ENCODE results near the gene MRPL45.

The MRPL45 gene

DNA sequence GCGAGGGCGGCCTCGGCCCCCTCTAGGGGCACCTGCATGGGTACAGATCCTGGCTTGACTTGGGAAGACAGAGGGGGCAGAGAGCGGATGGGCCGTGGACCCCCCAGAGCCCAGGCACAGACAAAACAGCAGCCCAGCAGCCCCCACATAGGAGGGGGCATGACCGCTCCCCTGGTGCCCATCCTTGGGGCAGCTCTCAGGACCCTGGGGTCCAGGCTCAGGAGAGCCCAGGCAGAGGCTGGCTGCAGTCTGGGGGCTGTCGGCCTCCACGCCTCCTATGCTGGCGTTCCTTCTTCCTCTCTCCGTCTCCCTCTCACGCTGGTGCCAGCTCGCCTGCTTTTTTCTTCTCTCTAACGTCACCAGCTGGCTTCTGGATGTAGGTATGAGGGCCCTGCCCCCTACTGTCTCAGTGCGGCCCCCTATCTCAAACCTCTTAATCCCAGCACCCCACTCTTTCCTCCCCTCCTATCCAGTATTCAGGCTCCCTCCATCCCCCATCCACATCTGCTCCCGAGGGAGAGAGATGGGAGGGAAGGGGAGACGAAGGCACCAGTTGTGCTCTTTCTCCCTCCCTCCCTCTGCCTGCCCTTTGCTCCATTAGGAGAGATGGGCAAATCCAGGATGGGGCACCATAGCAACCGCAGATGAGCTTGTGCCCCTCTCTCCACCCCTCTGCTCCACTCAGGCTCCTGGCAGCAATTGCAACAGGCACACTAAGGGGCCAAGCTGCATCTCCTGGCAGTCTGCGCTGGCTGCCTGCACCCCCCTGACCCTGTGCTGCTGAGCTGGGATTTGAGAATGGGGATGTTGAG, 46.8 kb downstream of the MRPL45 start, which contains the start of gene GPR179:
GPR179 (minus strand) TSS at position 349 of the 812 bp plus-strand sequence; CDS start at position 182, 167 bp downstream.
- Histone ChIP-seq H3K27me3 (replicated peaks; ENCODE audit: control insufficient read depth, insufficient read depth, low read length) (no peaks in the 10 kb centered on the region), H3K4me3 (replicated peaks; ENCODE audit: low read depth, low read length) (no peak within 1 kb of the TSS), H3K36me3 (ENCODE audit: control insufficient read depth, insufficient read depth, low read length) (no peaks in the 10 kb centered on the region)
- TF ChIP-seq, protein P1, sequence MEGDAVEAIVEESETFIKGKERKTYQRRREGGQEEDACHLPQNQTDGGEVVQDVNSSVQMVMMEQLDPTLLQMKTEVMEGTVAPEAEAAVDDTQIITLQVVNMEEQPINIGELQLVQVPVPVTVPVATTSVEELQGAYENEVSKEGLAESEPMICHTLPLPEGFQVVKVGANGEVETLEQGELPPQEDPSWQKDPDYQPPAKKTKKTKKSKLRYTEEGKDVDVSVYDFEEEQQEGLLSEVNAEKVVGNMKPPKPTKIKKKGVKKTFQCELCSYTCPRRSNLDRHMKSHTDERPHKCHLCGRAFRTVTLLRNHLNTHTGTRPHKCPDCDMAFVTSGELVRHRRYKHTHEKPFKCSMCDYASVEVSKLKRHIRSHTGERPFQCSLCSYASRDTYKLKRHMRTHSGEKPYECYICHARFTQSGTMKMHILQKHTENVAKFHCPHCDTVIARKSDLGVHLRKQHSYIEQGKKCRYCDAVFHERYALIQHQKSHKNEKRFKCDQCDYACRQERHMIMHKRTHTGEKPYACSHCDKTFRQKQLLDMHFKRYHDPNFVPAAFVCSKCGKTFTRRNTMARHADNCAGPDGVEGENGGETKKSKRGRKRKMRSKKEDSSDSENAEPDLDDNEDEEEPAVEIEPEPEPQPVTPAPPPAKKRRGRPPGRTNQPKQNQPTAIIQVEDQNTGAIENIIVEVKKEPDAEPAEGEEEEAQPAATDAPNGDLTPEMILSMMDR (IDR thresholded peaks at IDR 0.05; ENCODE audit: insufficient read depth, low read length, poor library complexity, severe bottlenecking), result no peak
- DNase-seq (ENCODE audit: extremely low read depth, insufficient read length), result no peak

DNA sequence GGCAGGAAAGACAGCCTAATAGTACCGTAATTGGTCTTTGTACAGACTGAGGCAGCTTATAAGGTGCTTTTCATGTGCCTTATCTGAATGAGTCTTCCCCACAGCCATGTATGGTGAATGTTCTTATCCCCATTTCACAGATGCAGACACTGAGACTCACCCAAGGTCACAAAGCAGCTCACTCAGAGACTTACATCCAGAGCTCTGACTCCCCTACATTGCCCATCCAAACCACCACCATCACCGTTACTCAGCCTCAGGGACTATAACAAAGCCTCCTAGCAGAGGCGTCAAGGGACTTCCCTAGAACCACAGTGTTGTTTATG, 47.4 kb downstream of the MRPL45 start:
- DNase-seq (ENCODE audit: extremely low read depth, insufficient read length), result no peak
- no peaks in the 10 kb centered on the region for H3K27me3 ChIP-seq (replicated peaks; ENCODE audit: control insufficient read depth, insufficient read depth, low read length)
- H3K4me3 ChIP-seq (replicated peaks; ENCODE audit: low read depth, low read length), result no peak overlapping the region
- no peaks in the 10 kb centered on the region for H3K36me3 ChIP-seq (ENCODE audit: control insufficient read depth, insufficient read depth, low read length)
- TF ChIP-seq, protein P1 (IDR thresholded peaks at IDR 0.05; ENCODE audit: insufficient read depth, low read length, poor library complexity, severe bottlenecking), result no peak

DNA sequence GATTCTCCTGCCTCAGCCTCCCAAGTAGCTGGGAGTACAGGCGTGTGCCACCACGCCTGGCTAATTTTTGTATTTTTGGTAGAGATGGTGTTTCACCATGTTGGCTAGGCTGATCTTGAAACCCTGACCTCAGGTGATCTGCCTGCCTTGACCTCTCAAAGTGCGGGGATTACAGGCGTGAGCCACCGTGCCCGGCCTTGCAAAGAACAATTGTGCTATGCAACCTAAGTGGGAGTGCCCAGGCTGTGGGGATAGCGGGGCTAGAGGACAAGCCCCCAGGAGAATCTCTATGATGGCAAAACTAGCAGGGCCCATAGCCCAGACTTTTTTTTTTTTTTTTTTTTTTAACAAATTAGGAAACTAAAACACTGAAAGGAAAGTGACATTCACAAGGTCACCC, 48.8 kb downstream of the MRPL45 start:
- H3K4me3 ChIP-seq (replicated peaks; ENCODE audit: low read depth, low read length), result no peak overlapping the region
- H3K36me3 ChIP-seq (ENCODE audit: control insufficient read depth, insufficient read depth, low read length), result no peaks in the 10 kb centered on the region
- DNase-seq (ENCODE audit: extremely low read depth, insufficient read length), result no peak
- no peaks in the 10 kb centered on the region for H3K27me3 ChIP-seq (replicated peaks; ENCODE audit: control insufficient read depth, insufficient read depth, low read length)
- TF ChIP-seq, protein P1 (IDR thresholded peaks at IDR 0.05; ENCODE audit: insufficient read depth, low read length, poor library complexity, severe bottlenecking), result no peak

DNA sequence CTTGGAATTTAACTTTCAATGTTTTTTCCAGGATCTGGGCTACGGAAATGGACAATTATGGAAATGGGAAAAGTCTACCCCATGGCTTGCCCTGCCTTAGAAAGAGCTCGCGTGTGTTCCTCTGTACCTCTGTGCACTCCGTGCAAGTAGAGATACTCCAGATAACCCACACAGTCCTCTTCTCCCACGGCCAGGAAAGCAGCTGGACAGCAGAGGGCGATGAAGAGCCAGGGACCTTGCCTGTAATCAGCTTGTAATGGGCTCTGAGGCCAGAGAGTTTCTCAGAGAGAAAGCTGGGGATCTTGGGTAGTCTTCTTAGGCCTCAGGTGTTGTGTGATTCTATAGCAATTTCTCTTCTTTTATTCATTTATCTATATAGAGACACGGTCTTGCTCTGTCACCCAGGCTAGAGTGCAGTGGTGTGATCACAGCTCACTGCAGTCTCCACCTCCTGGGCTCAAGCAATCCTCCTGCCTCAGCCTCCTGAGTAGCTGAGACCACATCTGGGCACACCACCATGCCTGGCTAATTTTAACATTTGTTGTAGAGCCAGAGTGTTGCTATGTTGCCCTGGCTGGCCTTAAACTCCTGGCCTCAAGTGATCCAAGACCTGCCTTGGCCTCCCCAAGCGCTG, 52.2 kb downstream of the MRPL45 start:
- H3K27me3 ChIP-seq (replicated peaks; ENCODE audit: control insufficient read depth, insufficient read depth, low read length), result no peaks in the 10 kb centered on the region
- no peaks in the 10 kb centered on the region for H3K36me3 ChIP-seq (ENCODE audit: control insufficient read depth, insufficient read depth, low read length)
- no peak overlapping the region for H3K4me3 ChIP-seq (replicated peaks; ENCODE audit: low read depth, low read length)
- peak; percentile 48 for DNase-seq (ENCODE audit: extremely low read depth, insufficient read length)
- TF ChIP-seq, protein P1 (IDR thresholded peaks at IDR 0.05; ENCODE audit: insufficient read depth, low read length, poor library complexity, severe bottlenecking), result peak; percentile 98

DNA sequence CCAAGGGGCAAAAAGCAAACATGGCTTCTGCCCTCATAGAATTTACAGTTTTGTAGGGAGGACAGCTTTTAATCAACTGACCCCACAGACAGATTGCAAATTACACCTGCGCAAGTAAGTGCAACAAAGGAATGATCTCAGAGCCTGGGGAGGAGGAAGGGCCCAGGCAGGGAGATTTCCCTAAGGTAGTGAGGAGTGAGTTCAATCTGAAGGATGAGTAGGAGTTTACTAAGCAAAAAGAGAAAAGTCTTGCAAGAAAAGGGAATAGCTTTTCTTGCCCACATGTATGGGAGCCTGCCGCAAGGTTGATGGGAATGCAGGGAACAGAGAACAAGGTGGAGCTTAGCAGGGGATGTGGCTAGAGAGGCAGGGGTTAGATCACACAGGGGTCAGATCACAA, 53.1 kb downstream of the MRPL45 start:
- TF ChIP-seq, protein P1 (IDR thresholded peaks at IDR 0.05; ENCODE audit: insufficient read depth, low read length, poor library complexity, severe bottlenecking), result no peak
- Histone ChIP-seq H3K4me3 (replicated peaks; ENCODE audit: low read depth, low read length) (no peak overlapping the region), H3K36me3 (ENCODE audit: control insufficient read depth, insufficient read depth, low read length) (no peaks in the 10 kb centered on the region), H3K27me3 (replicated peaks; ENCODE audit: control insufficient read depth, insufficient read depth, low read length) (no peaks in the 10 kb centered on the region)
- DNase-seq (ENCODE audit: extremely low read depth, insufficient read length), result no peak

Measured in GM06990 (cell line).